Neural progenitor cell (in vitro differentiated cells): ENCODE results near the gene NBEA.

Source experiments
- EZH2 ChIP-seq: fragments of 200-600 bp; sonication (generic); IDR thresholded peaks from 2 replicates; pipeline ENCODE4 v1.6.1; 2017; ENCODE audit warnings: antibody characterized with exemption, mild to moderate bottlenecking, moderate library complexity
- TF ChIP-seq, protein P1 (sequence below): fragments of 200-600 bp; sonication (generic); IDR thresholded peaks from 2 replicates; pipeline ENCODE4 v1.5.1; 2017; ENCODE audit warnings: antibody characterized with exemption, mild to moderate bottlenecking

DNA sequence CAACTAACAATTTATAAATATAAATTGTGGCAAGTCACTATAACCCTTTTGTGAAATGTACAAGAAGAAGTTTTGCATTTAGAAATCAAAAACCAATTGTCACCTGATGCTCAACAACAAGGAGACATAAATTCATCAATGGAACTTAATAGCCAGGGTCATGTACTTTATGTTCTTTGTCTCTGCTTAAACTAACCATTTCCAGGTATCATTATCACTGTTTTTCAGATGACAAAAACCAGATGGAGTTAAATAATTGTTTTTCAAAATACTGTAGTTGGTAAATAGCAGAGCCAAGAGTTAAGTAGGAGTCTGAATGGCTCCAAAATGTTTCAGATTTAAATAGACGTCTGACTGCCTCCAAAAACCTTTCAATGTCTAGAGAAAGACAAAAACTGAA, 606.7 kb downstream of the NBEA start:
- TF ChIP-seq, protein P1, sequence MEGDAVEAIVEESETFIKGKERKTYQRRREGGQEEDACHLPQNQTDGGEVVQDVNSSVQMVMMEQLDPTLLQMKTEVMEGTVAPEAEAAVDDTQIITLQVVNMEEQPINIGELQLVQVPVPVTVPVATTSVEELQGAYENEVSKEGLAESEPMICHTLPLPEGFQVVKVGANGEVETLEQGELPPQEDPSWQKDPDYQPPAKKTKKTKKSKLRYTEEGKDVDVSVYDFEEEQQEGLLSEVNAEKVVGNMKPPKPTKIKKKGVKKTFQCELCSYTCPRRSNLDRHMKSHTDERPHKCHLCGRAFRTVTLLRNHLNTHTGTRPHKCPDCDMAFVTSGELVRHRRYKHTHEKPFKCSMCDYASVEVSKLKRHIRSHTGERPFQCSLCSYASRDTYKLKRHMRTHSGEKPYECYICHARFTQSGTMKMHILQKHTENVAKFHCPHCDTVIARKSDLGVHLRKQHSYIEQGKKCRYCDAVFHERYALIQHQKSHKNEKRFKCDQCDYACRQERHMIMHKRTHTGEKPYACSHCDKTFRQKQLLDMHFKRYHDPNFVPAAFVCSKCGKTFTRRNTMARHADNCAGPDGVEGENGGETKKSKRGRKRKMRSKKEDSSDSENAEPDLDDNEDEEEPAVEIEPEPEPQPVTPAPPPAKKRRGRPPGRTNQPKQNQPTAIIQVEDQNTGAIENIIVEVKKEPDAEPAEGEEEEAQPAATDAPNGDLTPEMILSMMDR: no peak
- TF ChIP-seq EZH2: no peak
